Measurements from ENCODE around the gene PRSS50. TPM values are rescaled to one million over a fixed set of nuclear protein-coding genes. Genes with fewer than 3 reads are reported as not detected.
A peak's percentile ranks its signal among the peaks of the same experiment; 100 is the strongest.

PRSS50 gene
- total RNA-seq, 1 donor from 2014 or later = not detected

GRCh38 chr3:46713898-46714552 is 3.6 kb downstream of the PRSS50 start:
- Mint-ChIP-seq H3K4me3 (ENCODE audit: unreplicated experiment) (no peak overlapping the region), H3K27me3 (ENCODE audit: unreplicated experiment) (peaks cover 13% of the 10 kb centered on the region), H3K4me1 (ENCODE audit: unreplicated experiment) (no peaks in the 10 kb centered on the region), H3K9me3 (ENCODE audit: unreplicated experiment) (no peaks in the 10 kb centered on the region), H3K27ac (ENCODE audit: unreplicated experiment) (no peak overlapping the region), H3K36me3 (ENCODE audit: unreplicated experiment) (no peaks in the 10 kb centered on the region)
- peak; percentile 73 for DNase-seq (ENCODE audit: extremely low spot score, unreplicated experiment)
- TF ChIP-seq CTCF (IDR thresholded peaks at IDR 0.05) = no peak

DNA sequence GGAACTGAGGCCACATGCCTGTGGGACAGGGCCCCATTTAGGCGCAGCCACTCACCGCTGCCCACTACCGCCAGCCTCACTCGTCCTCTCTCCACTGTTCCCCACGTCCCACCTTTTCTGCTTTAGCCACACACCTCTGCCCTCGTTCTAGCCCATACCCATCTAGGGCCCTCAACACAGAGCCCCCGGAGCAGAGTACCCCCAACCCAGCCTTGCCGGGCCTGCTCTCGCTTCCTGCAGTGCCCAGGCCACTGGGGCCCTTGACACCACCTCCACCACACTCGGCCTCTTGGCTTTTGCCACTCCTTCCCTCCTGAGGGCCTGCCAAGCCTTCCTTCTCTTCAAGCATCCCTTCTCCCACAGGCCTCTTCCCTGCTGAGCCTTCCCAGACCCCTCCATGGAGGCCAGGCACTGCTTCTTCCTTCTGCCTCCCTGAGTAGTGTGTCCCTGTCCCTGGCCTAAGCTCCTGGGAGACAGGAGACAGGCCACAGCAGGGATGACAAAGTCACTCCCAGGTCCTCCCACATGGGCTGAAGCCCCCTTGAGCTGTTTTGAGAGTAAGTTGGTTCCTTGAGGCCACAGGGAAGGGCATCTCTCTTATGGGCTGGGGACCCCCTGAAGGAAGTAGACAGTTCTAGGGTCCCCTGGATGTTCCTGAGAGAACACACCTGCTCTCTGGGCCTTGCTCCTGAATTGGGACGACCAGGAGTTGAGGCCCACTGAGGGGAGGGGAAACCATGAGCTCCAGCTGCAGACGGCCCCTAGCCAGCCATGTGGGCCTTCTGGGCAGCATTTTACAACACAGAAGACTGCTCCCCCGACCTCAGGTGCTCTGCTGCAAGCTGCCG is 4.4 kb downstream of the PRSS50 start:
- H3K9me3 Mint-ChIP-seq (ENCODE audit: unreplicated experiment) = no peaks in the 10 kb centered on the region
- no peak overlapping the region for H3K4me3 Mint-ChIP-seq (ENCODE audit: unreplicated experiment)
- H3K27ac Mint-ChIP-seq (ENCODE audit: unreplicated experiment) = no peak overlapping the region
- H3K4me1 Mint-ChIP-seq (ENCODE audit: unreplicated experiment) = no peaks in the 10 kb centered on the region
- no peaks in the 10 kb centered on the region for H3K36me3 Mint-ChIP-seq (ENCODE audit: unreplicated experiment)
- peaks cover 6% of the 10 kb centered on the region for H3K27me3 Mint-ChIP-seq (ENCODE audit: unreplicated experiment)
- TF ChIP-seq CTCF (IDR thresholded peaks at IDR 0.05) = no peak
- no peak for DNase-seq (ENCODE audit: extremely low spot score, unreplicated experiment)

DNA sequence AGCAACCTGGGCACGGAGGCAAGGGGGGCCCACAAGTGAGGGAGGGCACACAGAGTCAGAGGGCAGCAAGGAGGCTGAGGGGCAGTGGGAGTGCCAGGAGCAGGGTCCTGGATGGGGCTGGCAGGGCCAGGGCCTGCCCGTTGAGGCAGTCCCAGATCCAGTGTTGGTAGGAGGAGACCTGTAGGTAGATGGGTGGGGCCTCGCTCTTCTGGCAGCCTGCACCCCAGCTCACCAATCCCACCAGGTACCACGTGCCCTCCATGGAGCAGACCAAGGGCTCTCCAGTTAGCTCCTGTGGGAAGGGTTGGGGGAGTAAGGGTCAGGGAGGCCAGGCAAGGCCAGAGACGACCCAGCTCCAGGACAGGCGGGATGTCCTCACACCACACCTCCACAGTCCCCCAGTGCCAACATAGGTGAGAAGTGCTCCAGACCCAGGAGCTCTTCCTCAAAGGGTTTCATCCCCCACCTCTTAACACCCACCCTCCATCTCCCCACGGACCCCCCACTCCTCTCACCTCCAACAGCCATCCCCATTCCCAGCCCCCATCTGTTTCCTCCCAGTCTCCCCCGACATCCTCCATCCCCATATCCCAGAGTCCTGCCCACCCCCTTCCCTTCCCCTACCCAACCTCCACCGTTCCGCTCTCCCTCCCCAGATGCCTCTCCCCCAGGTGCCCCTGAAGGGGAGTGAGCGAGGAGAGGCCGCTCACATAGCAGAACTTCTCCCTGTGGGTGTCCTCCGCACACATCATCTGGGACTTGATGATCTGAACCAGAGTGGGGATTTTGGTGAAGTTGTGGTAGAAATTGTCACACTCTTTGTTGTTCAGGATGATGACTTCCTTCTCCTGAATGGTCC is 5.2 kb downstream of the PRSS50 start:
- no peak overlapping the region for H3K4me3 Mint-ChIP-seq (ENCODE audit: unreplicated experiment)
- H3K27me3 Mint-ChIP-seq (ENCODE audit: unreplicated experiment) = peaks cover 3% of the 10 kb centered on the region
- H3K9me3 Mint-ChIP-seq (ENCODE audit: unreplicated experiment) = no peaks in the 10 kb centered on the region
- no peak for TF ChIP-seq CTCF (IDR thresholded peaks at IDR 0.05)
- no peaks in the 10 kb centered on the region for H3K4me1 Mint-ChIP-seq (ENCODE audit: unreplicated experiment)
- no peak overlapping the region for H3K27ac Mint-ChIP-seq (ENCODE audit: unreplicated experiment)
- DNase-seq (ENCODE audit: extremely low spot score, unreplicated experiment) = no peak
- no peaks in the 10 kb centered on the region for H3K36me3 Mint-ChIP-seq (ENCODE audit: unreplicated experiment)

GRCh38 chr3:46711760-46712159 is 5.9 kb downstream of the PRSS50 start:
- Mint-ChIP-seq H3K4me1 (ENCODE audit: unreplicated experiment) (no peaks in the 10 kb centered on the region), H3K27me3 (ENCODE audit: unreplicated experiment) (peaks cover 3% of the 10 kb centered on the region), H3K27ac (ENCODE audit: unreplicated experiment) (no peak overlapping the region), H3K4me3 (ENCODE audit: unreplicated experiment) (no peak overlapping the region), H3K9me3 (ENCODE audit: unreplicated experiment) (no peaks in the 10 kb centered on the region), H3K36me3 (ENCODE audit: unreplicated experiment) (no peaks in the 10 kb centered on the region)
- TF ChIP-seq CTCF (IDR thresholded peaks at IDR 0.05) = no peak
- DNase-seq (ENCODE audit: extremely low spot score, unreplicated experiment) = no peak

Data from osteocyte (in vitro differentiated cells).